ENCODE measurements around the gene FAM98B.

DNA sequence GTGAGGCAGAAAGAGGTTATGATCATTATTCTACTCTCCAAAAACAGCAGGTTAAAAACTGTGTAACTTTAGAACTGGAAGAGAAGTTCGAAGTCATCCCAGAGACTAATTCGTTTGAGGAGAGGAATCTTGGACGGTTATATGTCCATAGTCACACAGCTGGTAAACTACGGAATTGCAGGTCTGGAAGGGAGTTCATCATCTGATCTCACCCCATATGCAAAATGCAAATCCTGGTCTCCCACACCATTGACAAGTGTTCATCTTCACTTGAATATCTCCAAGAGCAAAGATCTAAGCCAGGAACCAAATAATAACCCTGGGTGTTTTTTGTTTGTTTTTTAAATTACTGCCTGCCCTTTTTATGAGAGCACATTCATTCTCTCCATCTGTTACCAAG is 53.1 kb downstream of the FAM98B start:
- TF ChIP-seq, protein P1, sequence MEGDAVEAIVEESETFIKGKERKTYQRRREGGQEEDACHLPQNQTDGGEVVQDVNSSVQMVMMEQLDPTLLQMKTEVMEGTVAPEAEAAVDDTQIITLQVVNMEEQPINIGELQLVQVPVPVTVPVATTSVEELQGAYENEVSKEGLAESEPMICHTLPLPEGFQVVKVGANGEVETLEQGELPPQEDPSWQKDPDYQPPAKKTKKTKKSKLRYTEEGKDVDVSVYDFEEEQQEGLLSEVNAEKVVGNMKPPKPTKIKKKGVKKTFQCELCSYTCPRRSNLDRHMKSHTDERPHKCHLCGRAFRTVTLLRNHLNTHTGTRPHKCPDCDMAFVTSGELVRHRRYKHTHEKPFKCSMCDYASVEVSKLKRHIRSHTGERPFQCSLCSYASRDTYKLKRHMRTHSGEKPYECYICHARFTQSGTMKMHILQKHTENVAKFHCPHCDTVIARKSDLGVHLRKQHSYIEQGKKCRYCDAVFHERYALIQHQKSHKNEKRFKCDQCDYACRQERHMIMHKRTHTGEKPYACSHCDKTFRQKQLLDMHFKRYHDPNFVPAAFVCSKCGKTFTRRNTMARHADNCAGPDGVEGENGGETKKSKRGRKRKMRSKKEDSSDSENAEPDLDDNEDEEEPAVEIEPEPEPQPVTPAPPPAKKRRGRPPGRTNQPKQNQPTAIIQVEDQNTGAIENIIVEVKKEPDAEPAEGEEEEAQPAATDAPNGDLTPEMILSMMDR (IDR thresholded peaks at IDR 0.05): no peak
- TF ChIP-seq POLR2AphosphoS5 (IDR thresholded peaks at IDR 0.05) (no peak), POLR2A (IDR thresholded peaks at IDR 0.05) (no peak)
